Suprapubic skin (tissue), 4 donors: ENCODE data around the gene CAMTA1. TPM values are rescaled to one million over a fixed set of nuclear protein-coding genes. Genes with fewer than 3 reads are reported as not detected.
"Not testable (repeated sequence)": the region's sequence is repeated elsewhere in the genome, so short reads cannot be mapped to it uniquely, and the experiment has no call there.

Experiments used
- DNase-seq, 2 donors: peaks; one replicate each; pipeline ENCODE4 v3.0.0-alpha.2; 2019; ENCODE audit warnings: low spot score in 2 of 2
- H3K27ac ChIP-seq: fragments of 200-600 bp; sonication (generic); one replicate; pipeline ENCODE4 v1.5.1; 2019
- H3K27me3 ChIP-seq: fragments of 200-600 bp; sonication (generic); one replicate; pipeline ENCODE4 v1.5.1; 2019
- H3K36me3 ChIP-seq: fragments of 200-600 bp; sonication (generic); one replicate; pipeline ENCODE4 v1.5.1; 2019
- H3K4me1 ChIP-seq: fragments of 200-600 bp; sonication (generic); one replicate; pipeline ENCODE4 v1.5.1; 2019
- H3K4me3 ChIP-seq: fragments of 200-600 bp; sonication (generic); one replicate; pipeline ENCODE4 v1.5.1; 2019; ENCODE audit warnings: mild to moderate bottlenecking
- H3K9me3 ChIP-seq: fragments of 200-600 bp; sonication (generic); one replicate; pipeline ENCODE4 v1.5.1; 2019
- EP300 ChIP-seq: sonication (generic); formaldehyde crosslinking; IDR thresholded peaks from one replicate; pipeline ENCODE4 v1.6.1; 2017; ENCODE audit warnings: antibody characterized with exemption
- POLR2A ChIP-seq, 2 donors: fragments of 450-650 bp; IDR thresholded peaks; one replicate each; pipeline ENCODE4 v1.6.1; 2017; ENCODE audit warnings: antibody characterized with exemption in 2 of 2, mild to moderate bottlenecking in 2 of 2, moderate library complexity in 2 of 2
- POLR2AphosphoS5 ChIP-seq, 3 donors: sonication (generic); formaldehyde crosslinking; IDR thresholded peaks; one replicate each; pipeline ENCODE4 v1.6.1; 2017; ENCODE audit warnings: antibody characterized with exemption in 3 of 3
- WGBS: methylation state at CpG from one replicate; pipeline ENCODE4 v1.1.5; 2018; 5-methylcytosine and 5-hydroxymethylcytosine counted together
- total RNA-seq, 4 donors: library from RNA; depleted of rRNA; stranded (reverse); fragments of >200 nt; gene quantifications; one replicate each; pipeline ENCODE4 v1.1.0, GENCODE V29; 2016
- TF ChIP-seq, protein P1 (sequence below), 2 donors: fragments of 200-600 bp in 1 of 2; fragments of 450-650 bp in 1 of 2; sonication (generic) in 1 of 2; IDR thresholded peaks; one replicate each; pipeline ENCODE4 v1.5.1; 2016 to 2019; ENCODE audit warnings: antibody characterized with exemption in 2 of 2, mild to moderate bottlenecking in 1 of 2, moderate library complexity in 1 of 2

Gene CAMTA1, protein sequence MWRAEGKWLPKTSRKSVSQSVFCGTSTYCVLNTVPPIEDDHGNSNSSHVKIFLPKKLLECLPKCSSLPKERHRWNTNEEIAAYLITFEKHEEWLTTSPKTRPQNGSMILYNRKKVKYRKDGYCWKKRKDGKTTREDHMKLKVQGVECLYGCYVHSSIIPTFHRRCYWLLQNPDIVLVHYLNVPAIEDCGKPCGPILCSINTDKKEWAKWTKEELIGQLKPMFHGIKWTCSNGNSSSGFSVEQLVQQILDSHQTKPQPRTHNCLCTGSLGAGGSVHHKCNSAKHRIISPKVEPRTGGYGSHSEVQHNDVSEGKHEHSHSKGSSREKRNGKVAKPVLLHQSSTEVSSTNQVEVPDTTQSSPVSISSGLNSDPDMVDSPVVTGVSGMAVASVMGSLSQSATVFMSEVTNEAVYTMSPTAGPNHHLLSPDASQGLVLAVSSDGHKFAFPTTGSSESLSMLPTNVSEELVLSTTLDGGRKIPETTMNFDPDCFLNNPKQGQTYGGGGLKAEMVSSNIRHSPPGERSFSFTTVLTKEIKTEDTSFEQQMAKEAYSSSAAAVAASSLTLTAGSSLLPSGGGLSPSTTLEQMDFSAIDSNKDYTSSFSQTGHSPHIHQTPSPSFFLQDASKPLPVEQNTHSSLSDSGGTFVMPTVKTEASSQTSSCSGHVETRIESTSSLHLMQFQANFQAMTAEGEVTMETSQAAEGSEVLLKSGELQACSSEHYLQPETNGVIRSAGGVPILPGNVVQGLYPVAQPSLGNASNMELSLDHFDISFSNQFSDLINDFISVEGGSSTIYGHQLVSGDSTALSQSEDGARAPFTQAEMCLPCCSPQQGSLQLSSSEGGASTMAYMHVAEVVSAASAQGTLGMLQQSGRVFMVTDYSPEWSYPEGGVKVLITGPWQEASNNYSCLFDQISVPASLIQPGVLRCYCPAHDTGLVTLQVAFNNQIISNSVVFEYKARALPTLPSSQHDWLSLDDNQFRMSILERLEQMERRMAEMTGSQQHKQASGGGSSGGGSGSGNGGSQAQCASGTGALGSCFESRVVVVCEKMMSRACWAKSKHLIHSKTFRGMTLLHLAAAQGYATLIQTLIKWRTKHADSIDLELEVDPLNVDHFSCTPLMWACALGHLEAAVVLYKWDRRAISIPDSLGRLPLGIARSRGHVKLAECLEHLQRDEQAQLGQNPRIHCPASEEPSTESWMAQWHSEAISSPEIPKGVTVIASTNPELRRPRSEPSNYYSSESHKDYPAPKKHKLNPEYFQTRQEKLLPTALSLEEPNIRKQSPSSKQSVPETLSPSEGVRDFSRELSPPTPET (N-terminal part only)
- 10 to 100 TPM; 40.4 to 54.1 (median 46.6) TPM for total RNA-seq

DNA sequence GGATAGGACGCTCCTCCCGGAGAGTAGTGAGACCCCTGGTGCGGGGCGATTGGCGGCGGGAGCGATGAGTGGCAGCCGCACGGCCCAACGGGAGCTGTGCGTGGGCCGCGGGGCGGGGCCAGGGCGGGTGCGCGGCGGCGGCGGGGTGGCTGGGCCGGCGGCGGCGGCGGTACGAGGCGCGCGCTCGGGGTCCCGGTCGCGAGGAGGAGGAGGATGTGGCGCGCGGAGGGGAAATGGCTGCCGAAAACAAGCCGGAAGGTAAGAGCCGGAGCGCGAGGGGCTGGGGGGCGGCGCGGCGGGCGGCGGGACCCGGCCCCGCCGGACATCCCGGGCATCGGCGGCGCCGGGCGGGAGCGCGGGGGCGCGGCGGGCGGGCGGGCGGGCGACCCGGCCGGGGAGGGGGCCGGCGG lies at the start of gene CAMTA1:
TSS of gene CAMTA1 (plus strand) at position 137 of the 410 bp plus-strand sequence. CDS start at position 214, 77 bp downstream.
- Histone ChIP-seq H3K27me3 (no peaks in the 10 kb centered on the region), H3K4me3 (peak within 1 kb of the TSS; percentile 91), H3K27ac (peak within 1 kb of the TSS; percentile 100), H3K4me1 (peaks cover 29% of the 10 kb centered on the region), H3K36me3 (no peaks in the 10 kb centered on the region), H3K9me3 (no peaks in the 10 kb centered on the region)
- WGBS: 0% methylated on average over 14 of the region's 69 CpGs
- no peak for DNase-seq
- no peak for TF ChIP-seq POLR2AphosphoS5 (IDR thresholded peaks at IDR 0.05)
- TF ChIP-seq, protein P1, sequence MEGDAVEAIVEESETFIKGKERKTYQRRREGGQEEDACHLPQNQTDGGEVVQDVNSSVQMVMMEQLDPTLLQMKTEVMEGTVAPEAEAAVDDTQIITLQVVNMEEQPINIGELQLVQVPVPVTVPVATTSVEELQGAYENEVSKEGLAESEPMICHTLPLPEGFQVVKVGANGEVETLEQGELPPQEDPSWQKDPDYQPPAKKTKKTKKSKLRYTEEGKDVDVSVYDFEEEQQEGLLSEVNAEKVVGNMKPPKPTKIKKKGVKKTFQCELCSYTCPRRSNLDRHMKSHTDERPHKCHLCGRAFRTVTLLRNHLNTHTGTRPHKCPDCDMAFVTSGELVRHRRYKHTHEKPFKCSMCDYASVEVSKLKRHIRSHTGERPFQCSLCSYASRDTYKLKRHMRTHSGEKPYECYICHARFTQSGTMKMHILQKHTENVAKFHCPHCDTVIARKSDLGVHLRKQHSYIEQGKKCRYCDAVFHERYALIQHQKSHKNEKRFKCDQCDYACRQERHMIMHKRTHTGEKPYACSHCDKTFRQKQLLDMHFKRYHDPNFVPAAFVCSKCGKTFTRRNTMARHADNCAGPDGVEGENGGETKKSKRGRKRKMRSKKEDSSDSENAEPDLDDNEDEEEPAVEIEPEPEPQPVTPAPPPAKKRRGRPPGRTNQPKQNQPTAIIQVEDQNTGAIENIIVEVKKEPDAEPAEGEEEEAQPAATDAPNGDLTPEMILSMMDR (IDR thresholded peaks at IDR 0.05): no peak
- no peak for TF ChIP-seq EP300
- TF ChIP-seq POLR2A (IDR thresholded peaks at IDR 0.05): peak in 1 of 2 donors; percentile 71

DNA sequence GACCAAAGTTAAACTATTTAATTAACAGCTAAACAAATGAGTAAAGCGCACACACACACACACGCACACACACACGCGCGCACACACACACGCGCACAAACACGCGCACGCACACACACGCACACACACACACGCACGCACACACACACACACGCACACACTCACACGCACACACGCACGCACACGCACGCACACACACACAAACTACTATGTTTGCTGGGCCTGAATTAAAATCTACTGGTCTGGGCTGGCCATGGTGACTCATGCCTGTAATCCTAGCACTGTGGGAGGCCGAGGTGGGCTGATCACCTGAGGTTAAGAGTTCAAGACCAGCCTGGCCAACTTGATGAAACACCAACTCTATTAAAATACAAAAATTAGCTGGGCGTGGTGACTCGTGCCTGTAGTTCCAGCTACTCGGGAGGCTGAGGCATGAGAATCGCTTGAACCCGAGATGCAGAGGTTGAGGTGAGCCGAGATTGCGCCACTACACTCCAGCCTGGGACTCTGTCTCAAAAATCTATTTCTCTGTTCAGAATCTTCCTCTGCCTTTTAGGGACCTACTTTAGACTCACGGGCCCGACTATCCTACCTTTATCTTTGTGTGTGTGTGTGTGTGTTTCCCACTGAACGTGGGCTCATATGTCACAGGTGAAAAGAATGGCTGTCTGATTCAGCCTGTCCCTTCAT lies 46.1 kb upstream of the CAMTA1 start:
- no peaks in the 10 kb centered on the region for H3K9me3 ChIP-seq
- no peak for DNase-seq
- WGBS: 74% methylated on average over 29 of the region's 30 CpGs

DNA sequence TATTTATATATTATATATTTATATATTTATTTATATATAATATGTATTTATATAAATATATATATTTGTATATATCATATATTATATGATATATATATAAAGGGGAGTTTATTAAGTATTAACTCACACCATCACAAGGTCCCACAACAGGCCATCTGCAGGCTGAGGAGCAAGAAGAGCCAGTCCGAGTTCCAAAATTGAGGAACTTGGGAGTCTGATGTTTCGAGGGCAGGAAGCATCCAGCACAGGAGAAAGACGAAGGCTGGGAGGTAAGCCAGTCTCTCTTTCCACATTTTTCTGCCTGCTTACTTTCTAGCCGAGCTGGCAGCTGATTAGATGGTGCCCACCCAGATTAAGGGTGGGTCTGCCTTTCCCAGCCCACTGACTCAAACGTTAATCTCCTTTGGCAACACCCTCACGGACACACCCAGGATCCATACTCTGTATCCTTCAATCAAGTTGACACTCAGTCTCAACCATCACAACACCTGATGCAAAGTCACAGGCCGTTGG lies 42.5 kb upstream of the CAMTA1 start:
- H3K4me1 ChIP-seq: peaks cover 19% of the 10 kb centered on the region
- not testable (repeated sequence) for H3K9me3 ChIP-seq, H3K27me3 ChIP-seq, DNase-seq, H3K36me3 ChIP-seq, H3K4me3 ChIP-seq
- whole genome bisulfite sequencing: 49% methylated on average over 7 of the region's 7 CpGs
- H3K27ac ChIP-seq: peak overlapping the region; percentile 77

More for the DNA sequence above, 46.1 kb upstream of the CAMTA1 start:
- TF ChIP-seq EP300 (no peak), POLR2AphosphoS5 (IDR thresholded peaks at IDR 0.05) (no peak), POLR2A (IDR thresholded peaks at IDR 0.05) (no peak)
- TF ChIP-seq, protein P1 (IDR thresholded peaks at IDR 0.05): no peak
- H3K27ac ChIP-seq: no peak overlapping the region
- no peaks in the 10 kb centered on the region for H3K36me3 ChIP-seq
- no peak overlapping the region for H3K4me3 ChIP-seq
- no peaks in the 10 kb centered on the region for H3K27me3 ChIP-seq
- H3K4me1 ChIP-seq: peaks cover 14% of the 10 kb centered on the region

DNA sequence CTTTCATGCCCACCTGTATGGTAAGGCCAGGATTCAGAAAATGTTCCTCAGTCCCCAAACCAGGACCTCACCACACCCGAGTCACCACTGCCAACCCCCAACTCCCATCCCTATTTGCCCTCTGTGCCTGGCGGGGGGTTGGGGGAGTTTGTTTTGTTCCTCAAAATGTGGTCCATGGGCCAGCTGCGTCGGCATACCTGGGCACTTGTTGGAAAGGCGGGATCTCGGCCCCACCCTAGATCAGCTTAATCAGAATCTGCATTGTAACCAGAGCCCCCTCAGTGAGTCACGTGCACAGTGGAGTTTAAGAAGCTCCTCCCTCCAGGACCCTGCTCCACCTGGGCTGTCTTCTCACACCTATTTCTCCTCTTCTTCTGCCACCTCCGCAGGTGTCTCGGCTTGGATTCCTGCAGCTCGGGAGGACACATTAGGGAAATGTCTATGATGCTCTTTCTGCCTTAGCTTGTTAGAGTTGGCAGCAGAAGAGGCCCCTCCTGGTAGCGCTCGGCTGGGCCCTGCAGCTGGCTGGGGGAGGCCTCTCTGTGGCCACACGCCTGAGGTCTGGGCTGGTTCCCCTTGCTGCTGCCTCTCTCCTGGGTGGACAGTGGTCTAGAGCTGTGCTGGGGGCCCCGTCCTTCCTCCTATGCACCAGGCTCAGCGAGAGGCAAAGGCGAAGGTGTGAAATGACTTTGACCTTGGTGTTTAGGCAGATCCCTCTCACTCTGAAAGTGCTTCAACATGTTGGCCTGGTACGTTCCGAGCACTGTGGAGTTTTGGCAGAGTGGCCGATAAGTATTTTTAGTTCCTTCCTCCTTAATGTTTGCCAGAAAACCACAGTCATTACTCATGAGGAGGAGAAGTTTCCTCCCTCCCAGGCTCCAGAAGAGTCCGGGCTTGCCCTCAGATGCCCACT lies 41.8 kb upstream of the CAMTA1 start:
- H3K36me3 ChIP-seq: no peaks in the 10 kb centered on the region
- WGBS: 19% methylated on average over 19 of the region's 20 CpGs
- TF ChIP-seq EP300 (no peak), POLR2AphosphoS5 (IDR thresholded peaks at IDR 0.05) (no peak), POLR2A (IDR thresholded peaks at IDR 0.05) (no peak)
- TF ChIP-seq, protein P1 (IDR thresholded peaks at IDR 0.05): no peak
- H3K27ac ChIP-seq: peak overlapping the region; percentile 77
- peak overlapping the region; percentile 9 for H3K4me3 ChIP-seq
- H3K4me1 ChIP-seq: peaks cover 19% of the 10 kb centered on the region
- H3K27me3 ChIP-seq: no peaks in the 10 kb centered on the region
- no peaks in the 10 kb centered on the region for H3K9me3 ChIP-seq
- no peak for DNase-seq
